ENCODE measurements around the gene RPGR.

Gene RPGR

GRCh38 chrX:38262715-38263620, 64.3 kb downstream of the RPGR start:
- CTCF ChIA-PET, result interaction anchor here (1.0 to 1.4 kb wide), 2 partner anchors 48 to 64 kb away, joined by 3 to 4 read pairs; partner anchors contain the start of gene RPGR
- no peak for TF ChIP-seq CTCF (IDR thresholded peaks at IDR 0.05; ENCODE audit: control extremely low read depth, extremely low read depth, low read depth, missing control alignments)
- POLR2A ChIA-PET, result interaction anchor here (0.5 kb wide), 1 partner anchor 14 kb away, joined by 3 read pairs; no protein-coding TSS in a partner anchor
- no peak for DNase-seq (ENCODE audit: extremely low spot score)

- TF ChIP-seq CTCF (IDR thresholded peaks at IDR 0.05; ENCODE audit: control extremely low read depth, extremely low read depth, low read depth, missing control alignments), result peak; percentile 38
- POLR2A ChIA-PET, result no interaction called here
- DNase-seq (ENCODE audit: extremely low spot score), result peak; percentile 39
- CTCF ChIA-PET, result interaction anchor here (0.7 to 2.5 kb wide), 12 partner anchors 8 to 71 kb away, joined by 3 to 11 read pairs (median 3); partner anchors contain the start of gene RPGR
Measured at GRCh38 chrX:38260231-38260630, 67.1 kb downstream of the RPGR start.

- POLR2A ChIA-PET, result no interaction called here
- no peak for DNase-seq (ENCODE audit: extremely low spot score)
- no peak for TF ChIP-seq CTCF (IDR thresholded peaks at IDR 0.05; ENCODE audit: control extremely low read depth, extremely low read depth, low read depth, missing control alignments)
- CTCF ChIA-PET, result interaction anchor here (1.2 kb wide), 1 partner anchor 22 kb away, joined by 3 read pairs; no protein-coding TSS in a partner anchor
Measured at GRCh38 chrX:38256019-38256418, 71.3 kb downstream of the RPGR start.

- no peak for TF ChIP-seq CTCF (IDR thresholded peaks at IDR 0.05; ENCODE audit: control extremely low read depth, extremely low read depth, low read depth, missing control alignments)
- POLR2A ChIA-PET, result no interaction called here
- CTCF ChIA-PET, result no interaction called here
- DNase-seq (ENCODE audit: extremely low spot score), result no peak
Measured at GRCh38 chrX:38249965-38250364, 77.3 kb downstream of the RPGR start.

GRCh38 chrX:38247051-38247450, 80.3 kb downstream of the RPGR start:
- POLR2A ChIA-PET, result no interaction called here

GRCh38 chrX:38240541-38240940, 86.8 kb downstream of the RPGR start:
- ChIA-PET CTCF (no interaction called here), POLR2A (no interaction called here)
- DNase-seq (ENCODE audit: extremely low spot score), result no peak
- no peak for TF ChIP-seq CTCF (IDR thresholded peaks at IDR 0.05; ENCODE audit: control extremely low read depth, extremely low read depth, low read depth, missing control alignments)

More at GRCh38 chrX:38247051-38247450, 80.3 kb downstream of the RPGR start:
- no peak for DNase-seq (ENCODE audit: extremely low spot score)
- CTCF ChIA-PET, result interaction anchor here (1.4 kb wide), 1 partner anchor 80 kb away, joined by 3 read pairs; the partner anchor contains the start of gene RPGR
- no peak for TF ChIP-seq CTCF (IDR thresholded peaks at IDR 0.05; ENCODE audit: control extremely low read depth, extremely low read depth, low read depth, missing control alignments)
